Measurements from ENCODE around the gene GPRIN1. TPM values are rescaled to one million over a fixed set of nuclear protein-coding genes. Genes with fewer than 3 reads are reported as not detected.
"Not testable (repeated sequence)": the region's sequence is repeated elsewhere in the genome, so short reads cannot be mapped to it uniquely, and the experiment has no call there.

Gene GPRIN1
- total and polyA plus RNA-seq, 2 donors (not counting 1 experiment from before 2014, with no cell fraction given), result 1.9 to 6.3 TPM

GRCh38 chr5:176592573-176592972 lies 17.4 kb downstream of the GPRIN1 start:
- Histone ChIP-seq H3K27ac (ENCODE audit: insufficient read depth, low read length) (no peak overlapping the region), H3K79me2 (ENCODE audit: control insufficient read depth, insufficient read depth, low read length) (no peaks in the 10 kb centered on the region), H3K27me3 (ENCODE audit: control insufficient read depth, insufficient read depth, low read length) (no peaks in the 10 kb centered on the region), H3K36me3 (ENCODE audit: control insufficient read depth, insufficient read depth, low read length) (no peaks in the 10 kb centered on the region), H2AFZ (ENCODE audit: low read length) (no peak overlapping the region), H3K9ac (ENCODE audit: insufficient read depth, low read length) (no peak overlapping the region), H3K4me2 (ENCODE audit: extremely low read depth, insufficient read depth, low read length) (no peak overlapping the region), H4K20me1 (ENCODE audit: control insufficient read depth, extremely low read depth, insufficient read depth, low read length) (no peaks in the 10 kb centered on the region), H3K4me1 (ENCODE audit: control insufficient read depth, extremely low read depth, insufficient read depth, low read length) (no peaks in the 10 kb centered on the region), H3K4me3 (replicated peaks in 1 of 4; ENCODE audit: control extremely low read depth in 1 of 4, insufficient read depth in 1 of 4, low read depth in 3 of 4, low read length in 4 of 4) (no peak overlapping the region), H3K9me3 (ENCODE audit: control insufficient read depth, insufficient read depth, low read depth, low read length) (no peaks in the 10 kb centered on the region)
- TF ChIP-seq EZH2 (IDR thresholded peaks at IDR 0.05; ENCODE audit: low read length, missing control alignments), result no peak
- TF ChIP-seq CTCF (conservative IDR thresholded peaks at IDR 0.05 in 1 of 2, IDR thresholded peaks at IDR 0.05 in 1 of 2; ENCODE audit: low read depth in 1 of 2, low read length in 2 of 2), result no peak
- no peak for DNase-seq (ENCODE audit: low read depth in 2 of 2)

- H3K79me2 ChIP-seq (ENCODE audit: control insufficient read depth, insufficient read depth, low read length); H3K36me3 ChIP-seq (ENCODE audit: control insufficient read depth, insufficient read depth, low read length); H3K4me1 ChIP-seq (ENCODE audit: control insufficient read depth, extremely low read depth, insufficient read depth, low read length); H3K27me3 ChIP-seq (ENCODE audit: control insufficient read depth, insufficient read depth, low read length); H3K27ac ChIP-seq (ENCODE audit: insufficient read depth, low read length); H3K4me2 ChIP-seq (ENCODE audit: extremely low read depth, insufficient read depth, low read length); H4K20me1 ChIP-seq (ENCODE audit: control insufficient read depth, extremely low read depth, insufficient read depth, low read length); H3K4me3 ChIP-seq (replicated peaks in 1 of 4; ENCODE audit: control extremely low read depth in 1 of 4, insufficient read depth in 1 of 4, low read depth in 3 of 4, low read length in 4 of 4); H3K9me3 ChIP-seq (ENCODE audit: control insufficient read depth, insufficient read depth, low read depth, low read length); DNase-seq (ENCODE audit: low read depth in 2 of 2); H3K9ac ChIP-seq (ENCODE audit: insufficient read depth, low read length); H2AFZ ChIP-seq (ENCODE audit: low read length): not testable (repeated sequence)
Observed at GRCh38 chr5:176591667-176592066, 18.3 kb downstream of the GPRIN1 start.

- H3K9me3 ChIP-seq (ENCODE audit: control insufficient read depth, insufficient read depth, low read depth, low read length), result no peaks in the 10 kb centered on the region
- no peak overlapping the region for H2AFZ ChIP-seq (ENCODE audit: low read length)
- H3K4me1 ChIP-seq (ENCODE audit: control insufficient read depth, extremely low read depth, insufficient read depth, low read length), result no peaks in the 10 kb centered on the region
- H3K27me3 ChIP-seq (ENCODE audit: control insufficient read depth, insufficient read depth, low read length), result no peaks in the 10 kb centered on the region
- H3K79me2 ChIP-seq (ENCODE audit: control insufficient read depth, insufficient read depth, low read length), result no peaks in the 10 kb centered on the region
- H3K27ac ChIP-seq (ENCODE audit: insufficient read depth, low read length), result no peak overlapping the region
- DNase-seq (ENCODE audit: low read depth in 2 of 2), result no peak
- H3K4me2 ChIP-seq (ENCODE audit: extremely low read depth, insufficient read depth, low read length), result no peak overlapping the region
- no peak overlapping the region for H3K4me3 ChIP-seq (replicated peaks in 1 of 4; ENCODE audit: control extremely low read depth in 1 of 4, insufficient read depth in 1 of 4, low read depth in 3 of 4, low read length in 4 of 4)
- H3K36me3 ChIP-seq (ENCODE audit: control insufficient read depth, insufficient read depth, low read length), result no peaks in the 10 kb centered on the region
- no peak for TF ChIP-seq CTCF (conservative IDR thresholded peaks at IDR 0.05 in 1 of 2, IDR thresholded peaks at IDR 0.05 in 1 of 2; ENCODE audit: low read depth in 1 of 2, low read length in 2 of 2)
- TF ChIP-seq EZH2 (IDR thresholded peaks at IDR 0.05; ENCODE audit: low read length, missing control alignments), result no peak
- no peak overlapping the region for H3K9ac ChIP-seq (ENCODE audit: insufficient read depth, low read length)
- no peaks in the 10 kb centered on the region for H4K20me1 ChIP-seq (ENCODE audit: control insufficient read depth, extremely low read depth, insufficient read depth, low read length)
Observed at GRCh38 chr5:176590035-176590717, 19.8 kb downstream of the GPRIN1 start.

All from fibroblast of lung (primary cell).